HG02610 (cell line): ENCODE results near the gene TPD52L2.
"Not testable (repeated sequence)": the region's sequence is repeated elsewhere in the genome, so short reads cannot be mapped to it uniquely, and the experiment has no call there.

ENCODE experiments used
- ATAC-seq: cut with Tn5 transposase; IDR thresholded peaks from one replicate; pipeline ENCODE4 v1.9.1; 2021; ENCODE audit warnings: mild to moderate bottlenecking, moderate library complexity; ENCODE audit not compliant: unreplicated experiment

TPD52L2 gene

GRCh38 chr20:63895202-63895951 lies 30.3 kb downstream of the TPD52L2 start:
- peak; percentile 4 for ATAC-seq

GRCh38 chr20:63895952-63896263 lies 30.8 kb downstream of the TPD52L2 start:
- ATAC-seq, result no peak

- ATAC-seq, result no peak
Measured at GRCh38 chr20:63896264-63897105, 31.4 kb downstream of the TPD52L2 start.

GRCh38 chr20:63897978-63898561 lies 33.0 kb downstream of the TPD52L2 start:
- ATAC-seq, result no peak

- no peak for ATAC-seq
Measured at GRCh38 chr20:63898882-63899558, 34.0 kb downstream of the TPD52L2 start.

- no peak for ATAC-seq
Measured at GRCh38 chr20:63900413-63900812, 35.3 kb downstream of the TPD52L2 start.

GRCh38 chr20:63903796-63904561 lies 38.9 kb downstream of the TPD52L2 start:
- no peak for ATAC-seq

GRCh38 chr20:63908008-63908682 lies 43.1 kb downstream of the TPD52L2 start:
- peak; percentile 38 for ATAC-seq

GRCh38 chr20:63911176-63911575 lies 46.1 kb downstream of the TPD52L2 start:
- no peak for ATAC-seq

- no peak for ATAC-seq
Measured at GRCh38 chr20:63913768-63914167, 48.7 kb downstream of the TPD52L2 start.

- ATAC-seq, result no peak
Measured at GRCh38 chr20:63915471-63915870, 50.4 kb downstream of the TPD52L2 start.

GRCh38 chr20:63916371-63916939 lies 51.4 kb downstream of the TPD52L2 start:
- ATAC-seq, result not testable (repeated sequence)

- no peak for ATAC-seq
Measured at GRCh38 chr20:63917811-63918210, 52.7 kb downstream of the TPD52L2 start.

- ATAC-seq, result no peak
Measured at GRCh38 chr20:63919130-63919529, 54.1 kb downstream of the TPD52L2 start.

- no peak for ATAC-seq
Measured at GRCh38 chr20:63920226-63920625, 55.2 kb downstream of the TPD52L2 start.

- ATAC-seq, result no peak
Measured at GRCh38 chr20:63923651-63924050, 58.6 kb downstream of the TPD52L2 start.

GRCh38 chr20:63924241-63924640 lies 59.2 kb downstream of the TPD52L2 start:
- no peak for ATAC-seq

GRCh38 chr20:63926298-63926697 lies 61.2 kb downstream of the TPD52L2 start:
- ATAC-seq, result no peak

GRCh38 chr20:63929071-63929470 lies 64.0 kb downstream of the TPD52L2 start:
- no peak for ATAC-seq

GRCh38 chr20:63929473-63929883 lies 64.4 kb downstream of the TPD52L2 start:
- ATAC-seq, result not testable (repeated sequence)
